Spleen (tissue), 11 donors: Measurements from ENCODE around the gene XPO6. TPM values are rescaled to one million over a fixed set of nuclear protein-coding genes. Genes with fewer than 3 reads are reported as not detected.

Experiments
- DNase-seq: peaks from one replicate; pipeline ENCODE4 v3.0.0-alpha.2; 2020
- H3K27ac ChIP-seq, 8 donors: fragments of 200-600 bp; sonication (generic) in 7 of 8; 1 replicate in 4 of 8; 2 replicates in 4 of 8; pipeline versions ENCODE4 v1.5.0 to v1.8.0; 2016 to 2021; ENCODE audit warnings: inconsistent platforms in 4 of 8, mild to moderate bottlenecking in 4 of 8, moderate library complexity in 1 of 8
- H3K27me3 ChIP-seq, 7 donors: fragments of 200-600 bp; sonication (generic) in 6 of 7; replicated peaks in 1 of 7; 1 replicate in 4 of 7; 2 replicates in 3 of 7; pipeline versions ENCODE4 v1.5.0 to v1.8.0; 2016 to 2021; ENCODE audit warnings: inconsistent platforms in 3 of 7, mild to moderate bottlenecking in 1 of 7
- H3K36me3 ChIP-seq, 6 donors: fragments of 200-600 bp; sonication (generic) in 5 of 6; 1 replicate in 4 of 6; 2 replicates in 2 of 6; pipeline versions ENCODE4 v1.5.0 to v1.8.0; 2016 to 2021; ENCODE audit warnings: inconsistent platforms in 2 of 6
- H3K4me1 ChIP-seq, 6 donors: fragments of 200-600 bp; sonication (generic) in 5 of 6; 1 replicate in 3 of 6; 2 replicates in 3 of 6; pipeline versions ENCODE4 v1.5.0 to v1.8.0; 2016 to 2021; ENCODE audit warnings: inconsistent platforms in 3 of 6
- H3K4me3 ChIP-seq, 8 donors: fragments of 200-600 bp; sonication (generic) in 7 of 8; 1 replicate in 4 of 8; 2 replicates in 4 of 8; pipeline versions ENCODE4 v1.5.0 to v1.8.0; 2016 to 2021; ENCODE audit warnings: inconsistent platforms in 4 of 8, mild to moderate bottlenecking in 4 of 8, moderate library complexity in 2 of 8
- H3K9me3 ChIP-seq, 8 donors: fragments of 200-600 bp; sonication (generic) in 7 of 8; 1 replicate in 4 of 8; 2 replicates in 4 of 8; pipeline versions ENCODE4 v1.5.0 to v1.8.0; 2016 to 2021; ENCODE audit warnings: inconsistent platforms in 4 of 8
- CTCF ChIP-seq, 11 experiments: fragments of 200-600 bp in 7 of 11; fragments of 450-650 bp in 4 of 11; sonication (generic) in 4 of 11; IDR thresholded peaks in 8 of 11; conservative IDR thresholded peaks in 3 of 11; 1 replicate in 7 of 11; 2 replicates in 4 of 11; pipeline versions ENCODE4 v1.4.0 to v1.8.0; 2016 to 2021; ENCODE audit warnings: antibody characterized with exemption in 11 of 11, inconsistent platforms in 4 of 11, mild to moderate bottlenecking in 1 of 11
- POLR2A ChIP-seq, 3 donors: fragments of 450-650 bp; IDR thresholded peaks; one replicate each; pipeline ENCODE4 v1.5.1; 2017; ENCODE audit warnings: antibody characterized with exemption in 3 of 3, mild to moderate bottlenecking in 1 of 3
- POLR2AphosphoS5 ChIP-seq, 3 donors: sonication (generic); formaldehyde crosslinking; IDR thresholded peaks; one replicate each; pipeline ENCODE4 v1.5.1; 2017; ENCODE audit warnings: antibody characterized with exemption in 3 of 3
- WGBS, 5 donors: extraction: QIAGEN DNeasy Blood & Tissue Kit in 3 of 5; methylation state at CpG; one replicate each; pipeline versions ENCODE4 v1.1.5 to v1.1.7; 2013 to 2018; 5-methylcytosine and 5-hydroxymethylcytosine counted together
- intact Hi-C: fragments of 100-400 bp; cut with DNase I; formaldehyde crosslinking; loops from one replicate; pipeline ENCODE4 v1.15.0; 2023; ENCODE audit warnings: low total_unique reads
- polyA plus RNA-seq, 3 donors: library from polyadenylated mRNA; stranded (reverse); fragments of 200-250 nt; gene quantifications; one replicate each; pipeline ENCODE4 v1.2.1, GENCODE V29; 2013
- total RNA-seq, 7 donors: library from RNA; depleted of rRNA in 3 of 7; stranded (reverse); fragments of >200 nt in 3 of 7; fragmentation: NEBNext Ultra II Directional in 4 of 7; extraction: Animal tissue kit (Norgen Biotek cat#: 25700) in 4 of 7; gene quantifications; one replicate each; pipeline versions ENCODE4 v1.1.0 to v1.2.1, GENCODE V29; 2016 to 2021
- donor health status: healthy with polysubstance abuse.
- donor health status: DM: no; HTN: no; CAD: no; lungs with moderate emphysema.
- donor health status: DM: no; HTN: no; CAD: no.
- donor health status: Bipolar disorder and iron deficiency.
- donor health status: healthy.
- donor health status: DM: no; HTN: no; CAD: no.
- donor health status: DM: yes; HTN: yes; CAD: no.

XPO6 gene
- total and polyA plus RNA-seq, 10 donors, result 96.9 to 517 (median 302) TPM

GRCh38 chr16:28165598-28165997 lies 46.2 kb downstream of the XPO6 start:
- DNase-seq, result no peak
- H3K27ac ChIP-seq, result peak overlapping the region; percentile 43 to 96 (median 86)
- H3K4me3 ChIP-seq, result peak overlapping the region in 1 of 8 donors; percentile 52
- no peaks in the 10 kb centered on the region for H3K27me3 ChIP-seq
- TF ChIP-seq POLR2AphosphoS5 (IDR thresholded peaks at IDR 0.05), result no peak
- 23 to 42% (median 29%) methylated on average over 1 of the region's 1 CpG for WGBS, 5 donors
- H3K4me1 ChIP-seq, result peaks cover 38 to 94% (median 79%) of the 10 kb centered on the region in 6 donors
- intact Hi-C loops, result no loop called here
- peaks cover 0 to 96% (median 42%) of the 10 kb centered on the region in 6 donors for H3K36me3 ChIP-seq
- H3K9me3 ChIP-seq, result no peaks in the 10 kb centered on the region

- peaks cover 0 to 94% (median 30%) of the 10 kb centered on the region in 6 donors for H3K36me3 ChIP-seq
- WGBS, 5 donors, result 39 to 81% (median 58%) methylated on average over 2 of the region's 2 CpGs
- H3K27ac ChIP-seq, result peak overlapping the region; percentile 17 to 96 (median 86)
- no peaks in the 10 kb centered on the region for H3K27me3 ChIP-seq
- TF ChIP-seq POLR2AphosphoS5 (IDR thresholded peaks at IDR 0.05), result no peak
- TF ChIP-seq POLR2A (IDR thresholded peaks at IDR 0.05), result no peak
- TF ChIP-seq CTCF (IDR thresholded peaks at IDR 0.05 in 8 of 11, conservative IDR thresholded peaks at IDR 0.05 in 3 of 11), result no peak
- H3K9me3 ChIP-seq, result no peaks in the 10 kb centered on the region
- intact Hi-C loops, result no loop called here
- DNase-seq, result no peak
- H3K4me3 ChIP-seq, result peak overlapping the region in 1 of 8 donors; percentile 52
- H3K4me1 ChIP-seq, result peaks cover 38 to 100% (median 78%) of the 10 kb centered on the region in 6 donors
These were observed 47.6 kb downstream of the XPO6 start for GRCh38 chr16:28164140-28164539.

- no peak for TF ChIP-seq POLR2A (IDR thresholded peaks at IDR 0.05)
- peak in 1 of 3 donors; percentile 33 for TF ChIP-seq POLR2AphosphoS5 (IDR thresholded peaks at IDR 0.05)
- intact Hi-C loops, result no loop called here
- WGBS, 5 donors, result 41 to 66% (median 60%) methylated on average over 4 of the region's 4 CpGs
- Histone ChIP-seq H3K4me1 (peaks cover 38 to 100% (median 77%) of the 10 kb centered on the region in 6 donors), H3K4me3 (peak overlapping the region in 1 of 8 donors; percentile 52), H3K27ac (peak overlapping the region; percentile 17 to 96 (median 86)), H3K27me3 (no peaks in the 10 kb centered on the region), H3K36me3 (peaks cover 0 to 94% (median 26%) of the 10 kb centered on the region in 6 donors), H3K9me3 (no peaks in the 10 kb centered on the region)
- DNase-seq, result peak; percentile 73
These were observed 48.1 kb downstream of the XPO6 start for GRCh38 chr16:28163699-28164098.

- H3K4me3 ChIP-seq, result peak overlapping the region in 1 of 8 donors; percentile 52
- peak overlapping the region; percentile 17 to 96 (median 86) for H3K27ac ChIP-seq
- no peaks in the 10 kb centered on the region for H3K27me3 ChIP-seq
- TF ChIP-seq POLR2A (IDR thresholded peaks at IDR 0.05) (no peak), CTCF (IDR thresholded peaks at IDR 0.05 in 8 of 11, conservative IDR thresholded peaks at IDR 0.05 in 3 of 11) (no peak), POLR2AphosphoS5 (IDR thresholded peaks at IDR 0.05) (no peak)
- no peak for DNase-seq
- intact Hi-C loops, result no loop called here
- H3K4me1 ChIP-seq, result peaks cover 43 to 100% (median 82%) of the 10 kb centered on the region in 6 donors
- H3K36me3 ChIP-seq, result peaks cover 0 to 90% (median 20%) of the 10 kb centered on the region in 6 donors
- 79 to 94% (median 91%) methylated on average over 6 of the region's 6 CpGs for WGBS, 5 donors
- no peaks in the 10 kb centered on the region for H3K9me3 ChIP-seq
These were observed 49.4 kb downstream of the XPO6 start for GRCh38 chr16:28162326-28162877.

- no peak for TF ChIP-seq POLR2AphosphoS5 (IDR thresholded peaks at IDR 0.05)
- TF ChIP-seq CTCF (IDR thresholded peaks at IDR 0.05 in 8 of 11, conservative IDR thresholded peaks at IDR 0.05 in 3 of 11), result no peak
- no peak for TF ChIP-seq POLR2A (IDR thresholded peaks at IDR 0.05)
- peaks cover 45 to 100% (median 82%) of the 10 kb centered on the region in 6 donors for H3K4me1 ChIP-seq
- H3K36me3 ChIP-seq, result peaks cover 0 to 83% (median 13%) of the 10 kb centered on the region in 6 donors
- no peak for DNase-seq
- H3K9me3 ChIP-seq, result no peaks in the 10 kb centered on the region
- peak overlapping the region in 7 of 8 donors; percentile 23 to 96 (median 88) for H3K27ac ChIP-seq
- intact Hi-C loops, result no loop called here
- H3K27me3 ChIP-seq, result no peaks in the 10 kb centered on the region
- H3K4me3 ChIP-seq, result no peak overlapping the region
These were observed 50.1 kb downstream of the XPO6 start for GRCh38 chr16:28161626-28162025.
